BJ (cell line): ENCODE results near the gene P3H4. TPM values are rescaled to one million over a fixed set of nuclear protein-coding genes. Genes with fewer than 3 reads are reported as not detected.
"Not testable (repeated sequence)": the region's sequence is repeated elsewhere in the genome, so short reads cannot be mapped to it uniquely, and the experiment has no call there.

ENCODE experiments used
- CTCF ChIA-PET: fragments of 350-600 bp; formaldehyde crosslinking; extraction: SDS; loops from one replicate; lab custom pipeline; 2021; ENCODE audit warnings: antibody characterized with exemption, inconsistent platforms; lab: Yijun Ruan, JAX
- POLR2A ChIA-PET: fragments of 300-600 bp; sonication (Branson Sonifier 250); formaldehyde crosslinking; extraction: SDS; loops from one replicate; lab custom pipeline; 2021; ENCODE audit warnings: antibody characterized with exemption; lab: Charles Lee
- DNase-seq: peaks from one replicate; pipeline ENCODE4 v3.0.0-alpha.2; 2011; ENCODE audit warnings: low read depth
- H3K27me3 ChIP-seq: 2 replicates; pipeline ENCODE4 v1.6.0; 2011; ENCODE audit warnings: low read length; ENCODE audit not compliant: control insufficient read depth, insufficient read depth
- H3K36me3 ChIP-seq: 2 replicates; pipeline ENCODE4 v1.5.1; 2011; ENCODE audit warnings: low read length; ENCODE audit not compliant: control insufficient read depth, insufficient read depth
- H3K4me3 ChIP-seq: 2 replicates; pipeline ENCODE4 v1.5.1; 2011; ENCODE audit warnings: low read depth, mild to moderate bottlenecking, control low read depth, low read length
- polyA plus RNA-seq: library from polyadenylated mRNA; depleted of rRNA; stranded (reverse); fragments of >200 nt; gene quantifications from 2 replicates; pipeline ENCODE4 v1.2.3, GENCODE V29; 2011
- TF ChIP-seq, protein P1 (sequence below): IDR thresholded peaks from 2 replicates; pipeline ENCODE4 v1.5.1; 2011; ENCODE audit warnings: low read depth, mild to moderate bottlenecking, control low read depth, inconsistent platforms, low read length, moderate library complexity; ENCODE audit not compliant: insufficient read depth

Gene P3H4
- polyA plus RNA-seq, 1 experiment: 82.8 TPM

GRCh38 chr17:41835214-41835799, 23.6 kb upstream of the P3H4 start:
- no peak for DNase-seq
- TF ChIP-seq, protein P1, sequence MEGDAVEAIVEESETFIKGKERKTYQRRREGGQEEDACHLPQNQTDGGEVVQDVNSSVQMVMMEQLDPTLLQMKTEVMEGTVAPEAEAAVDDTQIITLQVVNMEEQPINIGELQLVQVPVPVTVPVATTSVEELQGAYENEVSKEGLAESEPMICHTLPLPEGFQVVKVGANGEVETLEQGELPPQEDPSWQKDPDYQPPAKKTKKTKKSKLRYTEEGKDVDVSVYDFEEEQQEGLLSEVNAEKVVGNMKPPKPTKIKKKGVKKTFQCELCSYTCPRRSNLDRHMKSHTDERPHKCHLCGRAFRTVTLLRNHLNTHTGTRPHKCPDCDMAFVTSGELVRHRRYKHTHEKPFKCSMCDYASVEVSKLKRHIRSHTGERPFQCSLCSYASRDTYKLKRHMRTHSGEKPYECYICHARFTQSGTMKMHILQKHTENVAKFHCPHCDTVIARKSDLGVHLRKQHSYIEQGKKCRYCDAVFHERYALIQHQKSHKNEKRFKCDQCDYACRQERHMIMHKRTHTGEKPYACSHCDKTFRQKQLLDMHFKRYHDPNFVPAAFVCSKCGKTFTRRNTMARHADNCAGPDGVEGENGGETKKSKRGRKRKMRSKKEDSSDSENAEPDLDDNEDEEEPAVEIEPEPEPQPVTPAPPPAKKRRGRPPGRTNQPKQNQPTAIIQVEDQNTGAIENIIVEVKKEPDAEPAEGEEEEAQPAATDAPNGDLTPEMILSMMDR: no peak
- peak overlapping the region; percentile 91 for H3K4me3 ChIP-seq
- H3K27me3 ChIP-seq: no peaks in the 10 kb centered on the region
- peaks cover 8% of the 10 kb centered on the region for H3K36me3 ChIP-seq
- ChIA-PET CTCF (interaction anchor here (1.3 to 2.4 kb wide), 4 partner anchors 9 to 49 kb away, joined by 3 to 7 read pairs (median 4); partner anchors contain the start of gene JUP), POLR2A (no interaction called here)

DNA sequence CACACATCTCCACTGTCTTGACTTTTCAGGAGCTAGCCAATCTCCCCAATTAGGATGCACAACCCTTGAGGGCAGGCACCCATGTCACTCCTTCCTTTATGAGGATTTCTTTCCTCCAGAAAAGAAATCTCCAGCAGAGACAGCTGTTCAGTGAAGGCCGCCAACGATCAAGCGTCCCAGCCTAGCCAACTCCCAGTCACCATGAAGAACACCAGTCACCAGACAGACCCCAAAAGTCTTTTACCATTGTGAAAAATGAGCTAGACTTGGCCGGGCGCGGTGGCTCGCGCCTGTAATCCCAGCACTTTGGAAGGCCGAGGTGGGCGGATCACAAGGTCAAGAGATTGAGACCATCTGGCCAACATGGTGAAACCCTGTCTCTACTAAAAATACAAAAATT, 18.2 kb upstream of the P3H4 start:
- CTCF ChIA-PET: interaction anchor here (1.0 to 2.2 kb wide), 2 partner anchors 19 to 93 kb away, joined by 3 to 7 read pairs; partner anchors contain the start of gene P3H4

DNA sequence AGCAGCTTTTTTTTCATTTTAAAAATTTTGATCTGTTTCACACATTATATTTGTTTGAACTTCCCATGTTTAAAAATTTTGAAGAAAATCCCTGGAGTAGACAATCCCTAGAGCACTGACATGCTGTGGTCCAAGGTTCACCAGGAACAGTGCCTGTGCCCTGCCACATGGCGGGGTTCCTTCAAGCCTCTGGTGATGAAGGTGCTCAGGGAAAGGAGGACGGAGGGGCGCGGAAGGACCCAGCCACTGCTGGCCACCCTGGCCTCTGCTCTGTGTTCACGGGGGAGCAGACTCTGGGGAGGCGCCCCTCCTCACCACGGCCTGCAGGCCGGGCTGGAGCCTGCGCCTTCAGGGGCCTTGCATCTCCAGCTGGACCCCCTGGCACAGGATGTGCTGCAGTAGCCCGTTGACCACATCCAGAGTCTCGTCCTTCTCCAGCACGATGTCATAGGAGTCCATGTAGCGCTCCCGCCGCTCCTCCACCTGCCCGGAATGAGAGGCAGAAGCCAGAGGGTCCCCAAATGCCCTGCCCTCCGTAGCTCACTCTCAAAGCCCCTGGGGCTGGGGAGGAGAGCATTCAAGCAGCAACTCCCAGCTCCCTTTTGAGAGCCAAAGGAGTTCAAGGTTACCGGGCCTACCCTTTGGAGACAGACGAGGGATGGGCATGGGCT, 13.6 kb upstream of the P3H4 start:
- ChIA-PET CTCF (interaction anchor here (1.0 to 2.3 kb wide), 2 partner anchors 15 to 134 kb away, joined by 3 to 7 read pairs; no protein-coding TSS in a partner anchor), POLR2A (no interaction called here)
- TF ChIP-seq, protein P1: no peak
- Histone ChIP-seq H3K27me3 (no peaks in the 10 kb centered on the region), H3K36me3 (peaks cover 25% of the 10 kb centered on the region), H3K4me3 (no peak overlapping the region)
- no peak for DNase-seq

More for the DNA sequence above, 18.2 kb upstream of the P3H4 start:
- DNase-seq, H3K27me3 ChIP-seq, H3K4me3 ChIP-seq, POLR2A ChIA-PET: not testable (repeated sequence)
- peaks cover 16% of the 10 kb centered on the region for H3K36me3 ChIP-seq

DNA sequence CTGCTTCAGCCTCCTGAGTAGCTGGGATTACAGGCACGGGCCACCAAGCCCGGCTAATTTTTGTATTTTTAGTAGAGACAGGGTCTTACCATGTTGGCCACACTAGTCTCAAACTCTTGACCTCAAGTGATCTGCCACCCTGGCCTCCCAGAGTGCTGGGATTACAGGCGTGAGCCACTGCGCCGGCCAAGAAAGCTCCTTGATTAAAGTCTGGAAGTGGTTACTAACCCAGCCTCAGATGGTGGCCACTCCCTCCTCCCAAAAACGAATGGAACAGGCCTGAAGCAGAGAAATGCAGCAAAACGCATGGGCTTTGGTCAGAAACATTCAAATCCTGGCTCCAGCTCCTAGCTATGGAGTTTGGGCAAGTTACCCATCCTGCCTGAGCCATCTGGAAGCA, 12.3 kb upstream of the P3H4 start:
- no peak for DNase-seq
- POLR2A ChIA-PET: no interaction called here
- peaks cover 30% of the 10 kb centered on the region for H3K36me3 ChIP-seq
- H3K27me3 ChIP-seq: no peaks in the 10 kb centered on the region
- CTCF ChIA-PET: no interaction called here
- TF ChIP-seq, protein P1: no peak
- no peak overlapping the region for H3K4me3 ChIP-seq

DNA sequence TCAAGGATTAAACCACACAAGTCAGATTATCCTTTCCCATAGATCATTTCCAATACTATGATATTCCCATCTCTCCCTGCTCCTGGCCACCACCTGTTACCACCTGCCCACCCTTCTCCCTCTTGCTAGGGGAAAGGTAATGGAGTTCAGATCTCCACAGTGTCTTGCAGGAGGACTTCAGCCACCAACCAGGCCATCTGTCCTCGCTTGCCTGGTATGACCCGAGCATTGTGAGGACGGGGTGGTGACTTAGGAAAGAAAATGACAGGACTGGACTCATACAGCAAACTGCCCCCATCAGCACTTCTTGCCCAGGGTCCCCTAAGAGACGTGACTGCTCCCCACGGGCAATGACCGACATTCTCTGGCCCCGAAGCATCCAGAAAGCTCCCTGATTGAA, 11.8 kb upstream of the P3H4 start:
- ChIA-PET POLR2A (no interaction called here), CTCF (no interaction called here)
- TF ChIP-seq, protein P1: no peak
- no peak for DNase-seq
- Histone ChIP-seq H3K4me3 (no peak overlapping the region), H3K36me3 (peaks cover 32% of the 10 kb centered on the region), H3K27me3 (no peaks in the 10 kb centered on the region)
